Measurements from ENCODE around the gene LYPD6B. TPM values are rescaled to one million over a fixed set of nuclear protein-coding genes. Genes with fewer than 3 reads are reported as not detected.

Gene LYPD6B
- total and polyA plus RNA-seq, 10 of the 15 experiments (the other 5 are each of a cell fraction or from before 2014, with no cell fraction given) = 1.0 to 6.6 (median 4.0) TPM

DNA sequence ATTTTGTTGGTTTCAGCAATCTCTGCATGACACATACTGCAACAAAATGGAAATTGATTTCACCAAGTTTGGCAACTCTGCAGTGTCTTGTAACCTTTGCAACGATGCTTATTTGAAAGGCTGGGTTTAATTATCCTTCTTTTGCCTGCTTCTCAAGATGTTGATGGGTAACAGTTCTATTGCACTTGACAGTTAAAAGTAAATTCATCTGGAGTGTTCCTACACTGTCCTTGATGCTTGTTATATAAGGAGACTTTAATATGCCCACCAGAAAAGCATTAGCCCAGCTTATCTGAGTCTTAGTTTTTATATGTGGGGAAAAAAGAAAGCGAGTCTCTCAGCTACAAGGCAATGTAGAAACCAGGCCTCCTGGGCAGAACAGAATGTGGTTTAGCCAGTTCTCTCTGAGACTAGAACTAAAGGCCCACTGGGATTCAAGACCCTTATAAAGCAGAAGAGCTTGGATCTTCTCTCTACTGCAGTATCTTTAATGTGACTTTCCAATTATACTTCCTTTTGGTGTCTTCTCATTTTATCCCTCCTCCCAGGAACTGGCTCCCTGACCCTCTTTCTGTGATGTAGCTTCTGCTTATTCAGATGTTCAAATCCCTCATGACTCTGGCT is 185.1 kb downstream of the LYPD6B start:
- Histone ChIP-seq H3K4me3 (no peak overlapping the region), H3K9me3 (replicated peaks; ENCODE audit: control insufficient read depth, insufficient read depth, low read length) (no peaks in the 10 kb centered on the region), H2AFZ (ENCODE audit: control insufficient read depth, low read depth, low read length) (no peak overlapping the region), H3K79me2 (ENCODE audit: control insufficient read depth, insufficient read depth, low read length) (no peaks in the 10 kb centered on the region), H3K4me1 (ENCODE audit: control insufficient read depth, insufficient read depth, low read length) (no peaks in the 10 kb centered on the region), H3K36me3 (ENCODE audit: control insufficient read depth in 2 of 2, insufficient read depth in 2 of 2, low read length in 1 of 2) (no peaks in the 10 kb centered on the region), H3K9ac (ENCODE audit: control insufficient read depth, insufficient read depth, low read length) (no peak overlapping the region), H4K20me1 (ENCODE audit: control insufficient read depth, insufficient read depth) (no peaks in the 10 kb centered on the region), H3K27me3 (replicated peaks in 1 of 2; ENCODE audit: control insufficient read depth in 2 of 2, insufficient read depth in 2 of 2, low read length in 1 of 2) (0 out of 4 replicates have a peak, but pooled peaks cover 0 to 3% of the 10 kb centered on the region in 2 experiments), H3K4me2 (ENCODE audit: control insufficient read depth, insufficient read depth) (no peak overlapping the region), H3K27ac (ENCODE audit: control insufficient read depth, insufficient read depth) (no peak overlapping the region)
- ChIA-PET CTCF (no interaction called here), SMC1A (ENCODE audit: uncharacterized antibody, unreplicated experiment) (no interaction called here), RAD21 (ENCODE audit: unreplicated experiment) (no interaction called here), POLR2A (no interaction called here)
- ATAC-seq (no peak), FAIRE-seq (no peak), DNase-seq (ENCODE audit: low read depth, low spot score) (no peak)
- WGBS (ENCODE audit: insufficient coverage, insufficient replicate concordance, low lambda C conversion rate, missing lambda C conversion rate) = 0% methylated on average over 2 of the region's 2 CpGs
- in situ Hi-C loops (cut with MboI) (no loop called here), intact Hi-C loops (cut with micrococcal nuclease; ENCODE audit: unreplicated experiment) (no loop called here)
- BruUV-seq (replicated peaks) = no TSS peak
- TF ChIP-seq, protein P1, sequence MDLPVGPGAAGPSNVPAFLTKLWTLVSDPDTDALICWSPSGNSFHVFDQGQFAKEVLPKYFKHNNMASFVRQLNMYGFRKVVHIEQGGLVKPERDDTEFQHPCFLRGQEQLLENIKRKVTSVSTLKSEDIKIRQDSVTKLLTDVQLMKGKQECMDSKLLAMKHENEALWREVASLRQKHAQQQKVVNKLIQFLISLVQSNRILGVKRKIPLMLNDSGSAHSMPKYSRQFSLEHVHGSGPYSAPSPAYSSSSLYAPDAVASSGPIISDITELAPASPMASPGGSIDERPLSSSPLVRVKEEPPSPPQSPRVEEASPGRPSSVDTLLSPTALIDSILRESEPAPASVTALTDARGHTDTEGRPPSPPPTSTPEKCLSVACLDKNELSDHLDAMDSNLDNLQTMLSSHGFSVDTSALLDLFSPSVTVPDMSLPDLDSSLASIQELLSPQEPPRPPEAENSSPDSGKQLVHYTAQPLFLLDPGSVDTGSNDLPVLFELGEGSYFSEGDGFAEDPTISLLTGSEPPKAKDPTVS (IDR thresholded peaks at IDR 0.05; ENCODE audit: low read depth, low read length) = no peak
- TF ChIP-seq IKZF2 (IDR thresholded peaks at IDR 0.05) = no peak
- TF ChIP-seq NRF1 (conservative IDR thresholded peaks at IDR 0.05; ENCODE audit: low read depth, low read length) = no peak
- TF ChIP-seq, protein P2, sequence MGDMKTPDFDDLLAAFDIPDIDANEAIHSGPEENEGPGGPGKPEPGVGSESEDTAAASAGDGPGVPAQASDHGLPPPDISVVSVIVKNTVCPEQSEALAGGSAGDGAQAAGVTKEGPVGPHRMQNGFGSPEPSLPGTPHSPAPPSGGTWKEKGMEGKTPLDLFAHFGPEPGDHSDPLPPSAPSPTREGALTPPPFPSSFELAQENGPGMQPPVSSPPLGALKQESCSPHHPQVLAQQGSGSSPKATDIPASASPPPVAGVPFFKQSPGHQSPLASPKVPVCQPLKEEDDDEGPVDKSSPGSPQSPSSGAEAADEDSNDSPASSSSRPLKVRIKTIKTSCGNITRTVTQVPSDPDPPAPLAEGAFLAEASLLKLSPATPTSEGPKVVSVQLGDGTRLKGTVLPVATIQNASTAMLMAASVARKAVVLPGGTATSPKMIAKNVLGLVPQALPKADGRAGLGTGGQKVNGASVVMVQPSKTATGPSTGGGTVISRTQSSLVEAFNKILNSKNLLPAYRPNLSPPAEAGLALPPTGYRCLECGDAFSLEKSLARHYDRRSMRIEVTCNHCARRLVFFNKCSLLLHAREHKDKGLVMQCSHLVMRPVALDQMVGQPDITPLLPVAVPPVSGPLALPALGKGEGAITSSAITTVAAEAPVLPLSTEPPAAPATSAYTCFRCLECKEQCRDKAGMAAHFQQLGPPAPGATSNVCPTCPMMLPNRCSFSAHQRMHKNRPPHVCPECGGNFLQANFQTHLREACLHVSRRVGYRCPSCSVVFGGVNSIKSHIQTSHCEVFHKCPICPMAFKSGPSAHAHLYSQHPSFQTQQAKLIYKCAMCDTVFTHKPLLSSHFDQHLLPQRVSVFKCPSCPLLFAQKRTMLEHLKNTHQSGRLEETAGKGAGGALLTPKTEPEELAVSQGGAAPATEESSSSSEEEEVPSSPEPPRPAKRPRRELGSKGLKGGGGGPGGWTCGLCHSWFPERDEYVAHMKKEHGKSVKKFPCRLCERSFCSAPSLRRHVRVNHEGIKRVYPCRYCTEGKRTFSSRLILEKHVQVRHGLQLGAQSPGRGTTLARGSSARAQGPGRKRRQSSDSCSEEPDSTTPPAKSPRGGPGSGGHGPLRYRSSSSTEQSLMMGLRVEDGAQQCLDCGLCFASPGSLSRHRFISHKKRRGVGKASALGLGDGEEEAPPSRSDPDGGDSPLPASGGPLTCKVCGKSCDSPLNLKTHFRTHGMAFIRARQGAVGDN (IDR thresholded peaks at IDR 0.05) = no peak
- TF ChIP-seq YY1 (IDR thresholded peaks at IDR 0.05; ENCODE audit: low read depth, low read length) = no peak
- no peak for TF ChIP-seq SUZ12 (IDR thresholded peaks at IDR 0.05; ENCODE audit: unreplicated experiment)
- TF ChIP-seq CHD4 (IDR thresholded peaks at IDR 0.05) = no peak
- no peak for TF ChIP-seq CREB1 (IDR thresholded peaks at IDR 0.05; ENCODE audit: low read depth)
- TF ChIP-seq RAD21 (IDR thresholded peaks at IDR 0.05; ENCODE audit: insufficient read depth, low read depth, low read length) = no peak
- TF ChIP-seq SMC3 (IDR thresholded peaks at IDR 0.05; ENCODE audit: borderline replicate concordance, low read length) = no peak
- TF ChIP-seq, protein P3, sequence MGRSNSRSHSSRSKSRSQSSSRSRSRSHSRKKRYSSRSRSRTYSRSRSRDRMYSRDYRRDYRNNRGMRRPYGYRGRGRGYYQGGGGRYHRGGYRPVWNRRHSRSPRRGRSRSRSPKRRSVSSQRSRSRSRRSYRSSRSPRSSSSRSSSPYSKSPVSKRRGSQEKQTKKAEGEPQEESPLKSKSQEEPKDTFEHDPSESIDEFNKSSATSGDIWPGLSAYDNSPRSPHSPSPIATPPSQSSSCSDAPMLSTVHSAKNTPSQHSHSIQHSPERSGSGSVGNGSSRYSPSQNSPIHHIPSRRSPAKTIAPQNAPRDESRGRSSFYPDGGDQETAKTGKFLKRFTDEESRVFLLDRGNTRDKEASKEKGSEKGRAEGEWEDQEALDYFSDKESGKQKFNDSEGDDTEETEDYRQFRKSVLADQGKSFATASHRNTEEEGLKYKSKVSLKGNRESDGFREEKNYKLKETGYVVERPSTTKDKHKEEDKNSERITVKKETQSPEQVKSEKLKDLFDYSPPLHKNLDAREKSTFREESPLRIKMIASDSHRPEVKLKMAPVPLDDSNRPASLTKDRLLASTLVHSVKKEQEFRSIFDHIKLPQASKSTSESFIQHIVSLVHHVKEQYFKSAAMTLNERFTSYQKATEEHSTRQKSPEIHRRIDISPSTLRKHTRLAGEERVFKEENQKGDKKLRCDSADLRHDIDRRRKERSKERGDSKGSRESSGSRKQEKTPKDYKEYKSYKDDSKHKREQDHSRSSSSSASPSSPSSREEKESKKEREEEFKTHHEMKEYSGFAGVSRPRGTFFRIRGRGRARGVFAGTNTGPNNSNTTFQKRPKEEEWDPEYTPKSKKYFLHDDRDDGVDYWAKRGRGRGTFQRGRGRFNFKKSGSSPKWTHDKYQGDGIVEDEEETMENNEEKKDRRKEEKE (IDR thresholded peaks at IDR 0.05) = no peak
- TF ChIP-seq NFYA (IDR thresholded peaks at IDR 0.05; ENCODE audit: borderline replicate concordance, low read depth, low read length) = no peak
- no peak for TF ChIP-seq ASH2L (IDR thresholded peaks at IDR 0.05; ENCODE audit: borderline replicate concordance, low read depth)
- no peak for TF ChIP-seq PAX5 (IDR thresholded peaks at IDR 0.05; ENCODE audit: borderline replicate concordance, low read depth, low read length)
- TF ChIP-seq, protein P4, sequence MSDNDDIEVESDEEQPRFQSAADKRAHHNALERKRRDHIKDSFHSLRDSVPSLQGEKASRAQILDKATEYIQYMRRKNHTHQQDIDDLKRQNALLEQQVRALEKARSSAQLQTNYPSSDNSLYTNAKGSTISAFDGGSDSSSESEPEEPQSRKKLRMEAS (IDR thresholded peaks at IDR 0.05; ENCODE audit: low read depth, low read length) = no peak
- TF ChIP-seq FOXK2 (IDR thresholded peaks at IDR 0.05) = no peak
- no peak for TF ChIP-seq ZZZ3 (IDR thresholded peaks at IDR 0.05; ENCODE audit: control insufficient read depth, insufficient read length, low read depth)
